ENCODE data around the gene SS18L1. TPM values are rescaled to one million over a fixed set of nuclear protein-coding genes. Genes with fewer than 3 reads are reported as not detected.

The SS18L1 gene
- total and polyA plus RNA-seq, 10 of the 15 experiments (the other 5 are each of a cell fraction or from before 2014, with no cell fraction given): 1.8 to 20.0 (median 6.6) TPM

DNA sequence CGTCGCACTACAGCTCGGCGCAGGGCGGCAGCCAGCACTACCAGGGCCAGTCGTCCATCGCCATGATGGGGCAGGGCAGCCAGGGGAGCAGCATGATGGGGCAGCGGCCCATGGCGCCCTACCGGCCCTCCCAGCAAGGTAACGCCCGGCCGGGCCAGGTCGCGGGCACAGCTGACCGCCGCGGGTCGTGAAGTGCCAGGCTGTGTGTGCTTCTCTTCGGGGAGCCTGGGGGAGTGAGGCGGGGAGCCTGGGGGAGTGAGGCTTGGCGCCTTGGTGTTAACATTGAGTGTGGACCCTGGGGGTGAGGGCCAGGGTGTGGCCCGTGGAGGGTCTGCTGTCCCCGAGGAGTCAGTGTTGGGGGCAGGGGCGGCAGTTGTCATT, 19.9 kb downstream of the SS18L1 start:
- ChIA-PET CTCF (no interaction called here), SMC1A (ENCODE audit: uncharacterized antibody, unreplicated experiment) (interaction anchor here (0.6 kb wide), 1 partner anchor 26 kb away, joined by 3 read pairs; no protein-coding TSS in a partner anchor), RAD21 (ENCODE audit: unreplicated experiment) (no interaction called here), POLR2A (no interaction called here)
- H3K27ac ChIP-seq (ENCODE audit: control insufficient read depth, insufficient read depth): no peak overlapping the region
- no peaks in the 10 kb centered on the region for H3K79me2 ChIP-seq (ENCODE audit: control insufficient read depth, insufficient read depth, low read length)
- H3K4me3 ChIP-seq: no peak overlapping the region
- no peak overlapping the region for H3K9ac ChIP-seq (ENCODE audit: control insufficient read depth, insufficient read depth, low read length)
- no peak overlapping the region for H3K4me2 ChIP-seq (ENCODE audit: control insufficient read depth, insufficient read depth)
- no peaks in the 10 kb centered on the region for H3K27me3 ChIP-seq (replicated peaks in 1 of 2; ENCODE audit: control insufficient read depth in 2 of 2, insufficient read depth in 2 of 2, low read length in 1 of 2)
- in situ Hi-C loops (cut with MboI) (no loop called here), intact Hi-C loops (cut with micrococcal nuclease; ENCODE audit: unreplicated experiment) (no loop called here)
- FAIRE-seq (no peak), DNase-seq (ENCODE audit: low read depth, low spot score) (no peak), ATAC-seq (no peak)
- H3K9me3 ChIP-seq (replicated peaks; ENCODE audit: control insufficient read depth, insufficient read depth, low read length): no peaks in the 10 kb centered on the region
- H3K4me1 ChIP-seq (ENCODE audit: control insufficient read depth, insufficient read depth, low read length): peaks cover 9% of the 10 kb centered on the region
- BruUV-seq (replicated peaks): no TSS peak
- TF ChIP-seq NFIC (IDR thresholded peaks at IDR 0.05; ENCODE audit: low read depth, low read length) (no peak), CHD4 (IDR thresholded peaks at IDR 0.05) (no peak), POLR2A (IDR thresholded peaks at IDR 0.05; ENCODE audit: low read depth, low read length) (no peak), NFXL1 (IDR thresholded peaks at IDR 0.05; ENCODE audit: borderline replicate concordance) (no peak), NR2C2 (IDR thresholded peaks at IDR 0.05; ENCODE audit: borderline replicate concordance, control insufficient read depth, insufficient read length, low read depth) (no peak), CREM (IDR thresholded peaks at IDR 0.05; ENCODE audit: low read depth) (no peak), FOXM1 (IDR thresholded peaks at IDR 0.05; ENCODE audit: low read depth, low read length) (no peak), SMC3 (IDR thresholded peaks at IDR 0.05; ENCODE audit: borderline replicate concordance, low read length) (no peak), EP300 (IDR thresholded peaks at IDR 0.05; ENCODE audit: borderline replicate concordance in 1 of 2, control insufficient read depth in 1 of 2, low read depth in 2 of 2, low read length in 2 of 2) (no peak), STAT3 (IDR thresholded peaks at IDR 0.05; ENCODE audit: low read depth, low read length) (no peak)
- TF ChIP-seq, protein P1, sequence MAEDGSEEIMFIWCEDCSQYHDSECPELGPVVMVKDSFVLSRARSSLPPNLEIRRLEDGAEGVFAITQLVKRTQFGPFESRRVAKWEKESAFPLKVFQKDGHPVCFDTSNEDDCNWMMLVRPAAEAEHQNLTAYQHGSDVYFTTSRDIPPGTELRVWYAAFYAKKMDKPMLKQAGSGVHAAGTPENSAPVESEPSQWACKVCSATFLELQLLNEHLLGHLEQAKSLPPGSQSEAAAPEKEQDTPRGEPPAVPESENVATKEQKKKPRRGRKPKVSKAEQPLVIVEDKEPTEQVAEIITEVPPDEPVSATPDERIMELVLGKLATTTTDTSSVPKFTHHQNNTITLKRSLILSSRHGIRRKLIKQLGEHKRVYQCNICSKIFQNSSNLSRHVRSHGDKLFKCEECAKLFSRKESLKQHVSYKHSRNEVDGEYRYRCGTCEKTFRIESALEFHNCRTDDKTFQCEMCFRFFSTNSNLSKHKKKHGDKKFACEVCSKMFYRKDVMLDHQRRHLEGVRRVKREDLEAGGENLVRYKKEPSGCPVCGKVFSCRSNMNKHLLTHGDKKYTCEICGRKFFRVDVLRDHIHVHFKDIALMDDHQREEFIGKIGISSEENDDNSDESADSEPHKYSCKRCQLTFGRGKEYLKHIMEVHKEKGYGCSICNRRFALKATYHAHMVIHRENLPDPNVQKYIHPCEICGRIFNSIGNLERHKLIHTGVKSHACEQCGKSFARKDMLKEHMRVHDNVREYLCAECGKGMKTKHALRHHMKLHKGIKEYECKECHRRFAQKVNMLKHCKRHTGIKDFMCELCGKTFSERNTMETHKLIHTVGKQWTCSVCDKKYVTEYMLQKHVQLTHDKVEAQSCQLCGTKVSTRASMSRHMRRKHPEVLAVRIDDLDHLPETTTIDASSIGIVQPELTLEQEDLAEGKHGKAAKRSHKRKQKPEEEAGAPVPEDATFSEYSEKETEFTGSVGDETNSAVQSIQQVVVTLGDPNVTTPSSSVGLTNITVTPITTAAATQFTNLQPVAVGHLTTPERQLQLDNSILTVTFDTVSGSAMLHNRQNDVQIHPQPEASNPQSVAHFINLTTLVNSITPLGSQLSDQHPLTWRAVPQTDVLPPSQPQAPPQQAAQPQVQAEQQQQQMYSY (CRISPR knock-in tag; IDR thresholded peaks at IDR 0.05): no peak
- TF ChIP-seq, protein P2, sequence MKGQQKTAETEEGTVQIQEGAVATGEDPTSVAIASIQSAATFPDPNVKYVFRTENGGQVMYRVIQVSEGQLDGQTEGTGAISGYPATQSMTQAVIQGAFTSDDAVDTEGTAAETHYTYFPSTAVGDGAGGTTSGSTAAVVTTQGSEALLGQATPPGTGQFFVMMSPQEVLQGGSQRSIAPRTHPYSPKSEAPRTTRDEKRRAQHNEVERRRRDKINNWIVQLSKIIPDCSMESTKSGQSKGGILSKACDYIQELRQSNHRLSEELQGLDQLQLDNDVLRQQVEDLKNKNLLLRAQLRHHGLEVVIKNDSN (IDR thresholded peaks at IDR 0.05; ENCODE audit: borderline replicate concordance, extremely low read length, insufficient read depth, low read depth, low read length): no peak
- over 99% methylated on average over 12 of the region's 25 CpGs for WGBS (ENCODE audit: insufficient coverage, insufficient replicate concordance, low lambda C conversion rate, missing lambda C conversion rate)
- no peaks in the 10 kb centered on the region for H4K20me1 ChIP-seq (ENCODE audit: control insufficient read depth, insufficient read depth)
- H2AFZ ChIP-seq (ENCODE audit: control insufficient read depth, low read depth, low read length): no peak overlapping the region
- peaks cover 12 to 46% of the 10 kb centered on the region in 2 experiments; a peak in 3 of 4 replicates for H3K36me3 ChIP-seq (ENCODE audit: control insufficient read depth in 2 of 2, insufficient read depth in 2 of 2, low read length in 1 of 2)
